KMS-11 (cell line): Measurements from ENCODE around the gene AHCYL2.

Source experiments
- H2AFZ ChIP-seq: fragments of 200-600 bp; sonication (generic); 2 replicates; pipeline ENCODE4 v1.6.1; 2016; ENCODE audit warnings: antibody characterized with exemption, mixed run types, low read depth
- H3K27ac ChIP-seq: fragments of 200-600 bp; sonication (generic); 2 replicates; pipeline ENCODE4 v1.6.1; 2016; ENCODE audit warnings: mild to moderate bottlenecking, mixed run types
- H3K27me3 ChIP-seq: fragments of 200-600 bp; sonication (generic); 2 replicates; pipeline ENCODE4 v1.6.1; 2017; ENCODE audit warnings: mild to moderate bottlenecking, low read depth, mixed run types, moderate library complexity; ENCODE audit not compliant: insufficient read depth
- H3K36me3 ChIP-seq: fragments of 200-600 bp; sonication (generic); 2 replicates; pipeline ENCODE4 v1.6.1; 2017; ENCODE audit warnings: mild to moderate bottlenecking, mixed run types; ENCODE audit not compliant: insufficient read depth
- H3K4me1 ChIP-seq: fragments of 200-600 bp; sonication (generic); 2 replicates; pipeline ENCODE4 v1.6.1; 2016; ENCODE audit warnings: mild to moderate bottlenecking, low read depth, mixed run types; ENCODE audit not compliant: poor library complexity, severe bottlenecking
- H3K4me2 ChIP-seq: fragments of 200-600 bp; sonication (generic); 2 replicates; pipeline ENCODE4 v1.7.0; 2016; ENCODE audit warnings: mild to moderate bottlenecking, mixed run types
- H3K4me3 ChIP-seq: fragments of 200-600 bp; sonication (generic); IDR thresholded peaks from 2 replicates; pipeline ENCODE4 v1.6.1; 2017; ENCODE audit warnings: low read depth, low read length, mixed read lengths; ENCODE audit not compliant: insufficient read depth
- H3K79me2 ChIP-seq: fragments of 200-600 bp; sonication (generic); 2 replicates; pipeline ENCODE4 v1.6.1; 2016; ENCODE audit warnings: low read depth, mixed run types; ENCODE audit not compliant: insufficient read depth
- H3K9ac ChIP-seq: fragments of 200-600 bp; sonication (generic); 2 replicates; pipeline ENCODE4 v1.6.1; 2016; ENCODE audit warnings: mild to moderate bottlenecking, mixed run types
- H4K20me1 ChIP-seq: fragments of 200-600 bp; sonication (generic); 2 replicates; pipeline ENCODE4 v1.6.1; 2016; ENCODE audit warnings: mild to moderate bottlenecking, mixed run types; ENCODE audit not compliant: insufficient read depth
- TF ChIP-seq, protein P1 (sequence below): fragments of 200-600 bp; sonication (generic); conservative IDR thresholded peaks from 2 replicates; pipeline ENCODE4 v1.6.1; 2017; ENCODE audit warnings: low read depth, mild to moderate bottlenecking, antibody characterized with exemption, low read length, moderate library complexity, mixed read lengths

Gene AHCYL2

GRCh38 chr7:129265328-129265727 is 40.5 kb downstream of the AHCYL2 start:
- no peaks in the 10 kb centered on the region for H3K27me3 ChIP-seq
- H3K4me1 ChIP-seq: peaks cover 40% of the 10 kb centered on the region
- no peak overlapping the region for H3K27ac ChIP-seq
- no peak overlapping the region for H3K4me2 ChIP-seq
- no peak overlapping the region for H3K9ac ChIP-seq
- H3K79me2 ChIP-seq: no peaks in the 10 kb centered on the region; the same call in 1 of the 2 replicates
- H3K36me3 ChIP-seq: no peaks in the 10 kb centered on the region
- H4K20me1 ChIP-seq: no peaks in the 10 kb centered on the region
- no peak overlapping the region for H2AFZ ChIP-seq
- TF ChIP-seq, protein P1, sequence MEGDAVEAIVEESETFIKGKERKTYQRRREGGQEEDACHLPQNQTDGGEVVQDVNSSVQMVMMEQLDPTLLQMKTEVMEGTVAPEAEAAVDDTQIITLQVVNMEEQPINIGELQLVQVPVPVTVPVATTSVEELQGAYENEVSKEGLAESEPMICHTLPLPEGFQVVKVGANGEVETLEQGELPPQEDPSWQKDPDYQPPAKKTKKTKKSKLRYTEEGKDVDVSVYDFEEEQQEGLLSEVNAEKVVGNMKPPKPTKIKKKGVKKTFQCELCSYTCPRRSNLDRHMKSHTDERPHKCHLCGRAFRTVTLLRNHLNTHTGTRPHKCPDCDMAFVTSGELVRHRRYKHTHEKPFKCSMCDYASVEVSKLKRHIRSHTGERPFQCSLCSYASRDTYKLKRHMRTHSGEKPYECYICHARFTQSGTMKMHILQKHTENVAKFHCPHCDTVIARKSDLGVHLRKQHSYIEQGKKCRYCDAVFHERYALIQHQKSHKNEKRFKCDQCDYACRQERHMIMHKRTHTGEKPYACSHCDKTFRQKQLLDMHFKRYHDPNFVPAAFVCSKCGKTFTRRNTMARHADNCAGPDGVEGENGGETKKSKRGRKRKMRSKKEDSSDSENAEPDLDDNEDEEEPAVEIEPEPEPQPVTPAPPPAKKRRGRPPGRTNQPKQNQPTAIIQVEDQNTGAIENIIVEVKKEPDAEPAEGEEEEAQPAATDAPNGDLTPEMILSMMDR: no peak
- no peak overlapping the region for H3K4me3 ChIP-seq

DNA sequence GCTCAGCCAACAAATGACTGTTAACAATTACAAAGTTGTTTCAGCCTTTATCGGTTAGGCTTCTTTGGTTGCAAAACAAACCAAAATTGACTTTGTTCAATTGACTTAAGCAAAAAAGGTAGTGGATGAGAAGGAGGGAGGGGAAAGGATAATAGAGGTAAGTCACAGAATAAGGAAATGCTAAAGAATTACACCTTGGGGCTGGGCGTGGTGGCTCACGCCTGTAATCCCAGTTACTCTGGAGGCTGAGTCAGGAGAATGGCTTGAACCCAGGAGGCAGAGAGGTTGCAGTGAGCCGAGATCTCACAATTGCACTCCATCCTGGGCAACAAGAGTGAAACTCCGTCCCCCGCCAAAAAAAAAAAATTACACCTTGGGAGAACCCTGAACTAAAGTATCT is 41.4 kb downstream of the AHCYL2 start:
- H3K4me3 ChIP-seq: no peak overlapping the region
- no peaks in the 10 kb centered on the region; the same call in 1 of the 2 replicates for H3K79me2 ChIP-seq
- no peaks in the 10 kb centered on the region for H4K20me1 ChIP-seq
- H3K4me2 ChIP-seq: no peak overlapping the region
- no peak overlapping the region for H2AFZ ChIP-seq
- TF ChIP-seq, protein P1: no peak
- no peaks in the 10 kb centered on the region for H3K36me3 ChIP-seq
- no peak overlapping the region for H3K27ac ChIP-seq
- no peak overlapping the region for H3K9ac ChIP-seq
- H3K4me1 ChIP-seq: peaks cover 34% of the 10 kb centered on the region
- no peaks in the 10 kb centered on the region for H3K27me3 ChIP-seq

GRCh38 chr7:129270077-129270476 is 45.2 kb downstream of the AHCYL2 start:
- no peaks in the 10 kb centered on the region for H4K20me1 ChIP-seq
- TF ChIP-seq, protein P1: no peak
- H3K36me3 ChIP-seq: peaks cover 2% of the 10 kb centered on the region; the same call in 1 of the 2 replicates
- H3K9ac ChIP-seq: no peak overlapping the region
- no peaks in the 10 kb centered on the region for H3K27me3 ChIP-seq
- no peak overlapping the region for H3K4me2 ChIP-seq
- no peak overlapping the region for H2AFZ ChIP-seq
- no peak overlapping the region for H3K4me3 ChIP-seq
- no peaks in the 10 kb centered on the region for H3K79me2 ChIP-seq
- H3K4me1 ChIP-seq: peaks cover 23% of the 10 kb centered on the region
- no peak overlapping the region for H3K27ac ChIP-seq

- H2AFZ ChIP-seq: 0 out of 2 replicates have a peak overlapping the region, but pooled peaks have one; percentile 15
- H3K27ac ChIP-seq: no peak overlapping the region
- TF ChIP-seq, protein P1: peak; percentile 94
- no peaks in the 10 kb centered on the region for H3K79me2 ChIP-seq
- no peak overlapping the region for H3K9ac ChIP-seq
- 0 out of 2 replicates have a peak overlapping the region, but pooled peaks have one; percentile 4 for H3K4me2 ChIP-seq
- no peak overlapping the region for H3K4me3 ChIP-seq
- H3K36me3 ChIP-seq: peaks cover 2% of the 10 kb centered on the region; the same call in 1 of the 2 replicates
- H3K27me3 ChIP-seq: no peaks in the 10 kb centered on the region
- H4K20me1 ChIP-seq: no peaks in the 10 kb centered on the region
- peaks cover 23% of the 10 kb centered on the region for H3K4me1 ChIP-seq
Measured at GRCh38 chr7:129271500-129272355, 46.9 kb downstream of the AHCYL2 start.
